ENCODE results near the gene SNX7. TPM values are rescaled to one million over a fixed set of nuclear protein-coding genes. Genes with fewer than 3 reads are reported as not detected.

Gene SNX7
- total and polyA plus RNA-seq, 4 donors = 4.9 to 24.8 (median 13.1) TPM

GRCh38 chr1:98704474-98704873 is 43.0 kb downstream of the SNX7 start:
- 87 to 89% methylated on average over 4 of the region's 4 CpGs for WGBS, 2 donors
- H3K9ac ChIP-seq (ENCODE audit: insufficient read depth in 1 of 2, low read length in 2 of 2) = no peak overlapping the region
- peak; percentile 24 to 34 (median 34) for DNase-seq

GRCh38 chr1:98704971-98705370 is 43.5 kb downstream of the SNX7 start:
- Histone ChIP-seq H3K9ac (ENCODE audit: insufficient read depth in 1 of 2, low read length in 2 of 2) (no peak overlapping the region), H3K36me3 (ENCODE audit: control insufficient read depth in 4 of 4, insufficient read depth in 4 of 4, low read length in 4 of 4) (peaks cover 0 to 7% (median under 1%) of the 10 kb centered on the region in 4 donors), H3K27me3 (ENCODE audit: control insufficient read depth in 3 of 3, insufficient read depth in 3 of 3, low read length in 2 of 3) (no peaks in the 10 kb centered on the region), H3K9me3 (ENCODE audit: control insufficient read depth in 4 of 4, insufficient read depth in 3 of 4, low read length in 3 of 4) (no peaks in the 10 kb centered on the region), H3K27ac (ENCODE audit: low read depth in 1 of 2, low read length in 1 of 2) (no peak overlapping the region), H3K4me3 (no peak overlapping the region), H3K4me1 (ENCODE audit: control insufficient read depth in 5 of 5, insufficient read depth in 5 of 5, low read length in 5 of 5) (no peaks in the 10 kb centered on the region)
- 95 to 98% methylated on average over 1 of the region's 1 CpG for WGBS, 2 donors
- TF ChIP-seq, protein P1, sequence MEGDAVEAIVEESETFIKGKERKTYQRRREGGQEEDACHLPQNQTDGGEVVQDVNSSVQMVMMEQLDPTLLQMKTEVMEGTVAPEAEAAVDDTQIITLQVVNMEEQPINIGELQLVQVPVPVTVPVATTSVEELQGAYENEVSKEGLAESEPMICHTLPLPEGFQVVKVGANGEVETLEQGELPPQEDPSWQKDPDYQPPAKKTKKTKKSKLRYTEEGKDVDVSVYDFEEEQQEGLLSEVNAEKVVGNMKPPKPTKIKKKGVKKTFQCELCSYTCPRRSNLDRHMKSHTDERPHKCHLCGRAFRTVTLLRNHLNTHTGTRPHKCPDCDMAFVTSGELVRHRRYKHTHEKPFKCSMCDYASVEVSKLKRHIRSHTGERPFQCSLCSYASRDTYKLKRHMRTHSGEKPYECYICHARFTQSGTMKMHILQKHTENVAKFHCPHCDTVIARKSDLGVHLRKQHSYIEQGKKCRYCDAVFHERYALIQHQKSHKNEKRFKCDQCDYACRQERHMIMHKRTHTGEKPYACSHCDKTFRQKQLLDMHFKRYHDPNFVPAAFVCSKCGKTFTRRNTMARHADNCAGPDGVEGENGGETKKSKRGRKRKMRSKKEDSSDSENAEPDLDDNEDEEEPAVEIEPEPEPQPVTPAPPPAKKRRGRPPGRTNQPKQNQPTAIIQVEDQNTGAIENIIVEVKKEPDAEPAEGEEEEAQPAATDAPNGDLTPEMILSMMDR (IDR thresholded peaks at IDR 0.05; ENCODE audit: control extremely low read depth, extremely low read depth) = no peak
- DNase-seq (no peak), ATAC-seq (ENCODE audit: insufficient read depth, low FRiP score) (no peak)

More at GRCh38 chr1:98704474-98704873, 43.0 kb downstream of the SNX7 start:
- Histone ChIP-seq H3K9me3 (ENCODE audit: control insufficient read depth in 4 of 4, insufficient read depth in 3 of 4, low read length in 3 of 4) (no peaks in the 10 kb centered on the region), H3K27ac (ENCODE audit: low read depth in 1 of 2, low read length in 1 of 2) (no peak overlapping the region), H3K4me1 (ENCODE audit: control insufficient read depth in 5 of 5, insufficient read depth in 5 of 5, low read length in 5 of 5) (peaks cover 0 to under 1% (median 0%) of the 10 kb centered on the region in 5 donors), H3K36me3 (ENCODE audit: control insufficient read depth in 4 of 4, insufficient read depth in 4 of 4, low read length in 4 of 4) (peaks cover 0 to 5% (median 1%) of the 10 kb centered on the region in 4 donors), H3K4me3 (no peak overlapping the region), H3K27me3 (ENCODE audit: control insufficient read depth in 3 of 3, insufficient read depth in 3 of 3, low read length in 2 of 3) (no peaks in the 10 kb centered on the region)
- no peak for ATAC-seq (ENCODE audit: insufficient read depth, low FRiP score)
- TF ChIP-seq, protein P1 (IDR thresholded peaks at IDR 0.05; ENCODE audit: control extremely low read depth, extremely low read depth) = no peak

DNA sequence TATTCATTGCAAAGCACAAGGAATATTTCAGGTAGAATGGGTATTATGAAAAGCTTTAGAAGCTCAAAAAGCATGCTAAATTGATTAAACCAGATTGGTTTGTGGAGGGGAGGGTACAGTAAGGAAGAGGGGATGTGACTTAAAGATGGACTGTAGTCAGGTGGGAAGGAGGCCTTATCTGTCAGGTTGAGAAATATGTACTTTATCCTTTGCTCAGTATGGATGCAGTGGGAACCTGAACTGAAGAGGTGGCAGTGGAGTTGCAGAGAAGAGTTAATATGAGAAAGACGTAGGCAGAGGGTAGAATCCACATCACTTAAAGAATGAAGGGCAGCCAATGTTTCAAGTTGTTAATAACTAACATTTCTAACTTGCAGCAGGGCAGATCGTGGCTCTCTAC is 44.1 kb downstream of the SNX7 start:
- no peak for DNase-seq
- WGBS, 2 donors = 83 to 89% methylated on average over 2 of the region's 2 CpGs
- H3K4me1 ChIP-seq (ENCODE audit: control insufficient read depth in 5 of 5, insufficient read depth in 5 of 5, low read length in 5 of 5) = no peaks in the 10 kb centered on the region
- H3K9me3 ChIP-seq (ENCODE audit: control insufficient read depth in 4 of 4, insufficient read depth in 3 of 4, low read length in 3 of 4) = no peaks in the 10 kb centered on the region
- no peak overlapping the region for H3K9ac ChIP-seq (ENCODE audit: insufficient read depth in 1 of 2, low read length in 2 of 2)
- H3K27me3 ChIP-seq (ENCODE audit: control insufficient read depth in 3 of 3, insufficient read depth in 3 of 3, low read length in 2 of 3) = no peaks in the 10 kb centered on the region
- peaks cover 0 to 10% (median under 1%) of the 10 kb centered on the region in 4 donors for H3K36me3 ChIP-seq (ENCODE audit: control insufficient read depth in 4 of 4, insufficient read depth in 4 of 4, low read length in 4 of 4)
- no peak overlapping the region for H3K4me3 ChIP-seq
- TF ChIP-seq, protein P1 (IDR thresholded peaks at IDR 0.05; ENCODE audit: control extremely low read depth, extremely low read depth) = no peak
- no peak overlapping the region for H3K27ac ChIP-seq (ENCODE audit: low read depth in 1 of 2, low read length in 1 of 2)
- no peak for ATAC-seq (ENCODE audit: insufficient read depth, low FRiP score)

Data from lung (tissue), 12 donors.